ENCODE results near the gene PTOV1. TPM values are rescaled to one million over a fixed set of nuclear protein-coding genes. Genes with fewer than 3 reads are reported as not detected.

PTOV1 gene
- total RNA-seq, 1 experiment from 2014 or later, result 296 TPM

DNA sequence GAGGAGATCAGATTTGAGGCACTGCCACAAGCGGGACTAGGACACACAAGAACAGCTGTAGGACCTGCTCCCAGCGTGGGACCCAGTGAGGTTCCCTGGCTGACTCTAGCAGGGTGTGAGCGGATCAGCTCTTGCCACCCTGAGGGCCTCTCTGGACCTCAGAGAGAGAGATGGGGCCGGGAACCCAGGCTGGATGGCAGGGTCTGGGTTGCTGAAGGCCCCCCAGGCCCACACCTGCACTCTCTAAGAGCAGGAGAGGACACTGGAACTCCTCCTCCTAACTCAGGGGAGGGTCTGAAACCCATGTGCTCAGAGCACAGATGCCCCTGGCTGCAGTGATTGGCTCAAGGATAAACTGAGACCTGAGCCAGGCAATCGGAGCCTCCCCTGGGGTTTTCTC is 59.2 kb downstream of the PTOV1 start:
- Mint-ChIP-seq H3K4me1 (peaks cover 20% of the 10 kb centered on the region), H3K9me3 (peaks cover 1% of the 10 kb centered on the region), H3K27me3 (ENCODE audit: low read depth) (no peaks in the 10 kb centered on the region), H3K4me3 (no peak overlapping the region), H3K36me3 (peaks cover 67% of the 10 kb centered on the region), H3K27ac (peak overlapping the region; percentile 65; the same call in 1 of the 2 replicates)
- CTCF ChIA-PET, result interaction anchor here (0.5 kb wide), 1 partner anchor 78 kb away, joined by 3 read pairs; no protein-coding TSS in a partner anchor
- no peak for ATAC-seq
- DNase-seq (ENCODE audit: low spot score), result no peak
- POLR2A ChIA-PET, result interaction anchor here (1.3 kb wide), 1 partner anchor 20 kb away, joined by 4 read pairs; no protein-coding TSS in a partner anchor
- TF ChIP-seq, protein P1, sequence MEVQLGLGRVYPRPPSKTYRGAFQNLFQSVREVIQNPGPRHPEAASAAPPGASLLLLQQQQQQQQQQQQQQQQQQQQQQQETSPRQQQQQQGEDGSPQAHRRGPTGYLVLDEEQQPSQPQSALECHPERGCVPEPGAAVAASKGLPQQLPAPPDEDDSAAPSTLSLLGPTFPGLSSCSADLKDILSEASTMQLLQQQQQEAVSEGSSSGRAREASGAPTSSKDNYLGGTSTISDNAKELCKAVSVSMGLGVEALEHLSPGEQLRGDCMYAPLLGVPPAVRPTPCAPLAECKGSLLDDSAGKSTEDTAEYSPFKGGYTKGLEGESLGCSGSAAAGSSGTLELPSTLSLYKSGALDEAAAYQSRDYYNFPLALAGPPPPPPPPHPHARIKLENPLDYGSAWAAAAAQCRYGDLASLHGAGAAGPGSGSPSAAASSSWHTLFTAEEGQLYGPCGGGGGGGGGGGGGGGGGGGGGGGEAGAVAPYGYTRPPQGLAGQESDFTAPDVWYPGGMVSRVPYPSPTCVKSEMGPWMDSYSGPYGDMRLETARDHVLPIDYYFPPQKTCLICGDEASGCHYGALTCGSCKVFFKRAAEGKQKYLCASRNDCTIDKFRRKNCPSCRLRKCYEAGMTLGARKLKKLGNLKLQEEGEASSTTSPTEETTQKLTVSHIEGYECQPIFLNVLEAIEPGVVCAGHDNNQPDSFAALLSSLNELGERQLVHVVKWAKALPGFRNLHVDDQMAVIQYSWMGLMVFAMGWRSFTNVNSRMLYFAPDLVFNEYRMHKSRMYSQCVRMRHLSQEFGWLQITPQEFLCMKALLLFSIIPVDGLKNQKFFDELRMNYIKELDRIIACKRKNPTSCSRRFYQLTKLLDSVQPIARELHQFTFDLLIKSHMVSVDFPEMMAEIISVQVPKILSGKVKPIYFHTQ (CRISPR knock-in tag; IDR thresholded peaks at IDR 0.05), result no peak
- no peak for TF ChIP-seq MAX (CRISPR knock-in tag; IDR thresholded peaks at IDR 0.05)

Small RNAs within 50 kb of the gene (microRNA-seq; reads per million reads assigned to microRNA genes)
- gene MIR4749 (ENCODE audit: borderline number of aligned reads) (2.1 reads per million), gene MIR4750 (ENCODE audit: borderline number of aligned reads) (2.8 reads per million), gene MIR6800 (ENCODE audit: borderline number of aligned reads) (not detected)

Other genes with a start within 250 kb of the PTOV1 start
- gene RRAS, start 211.0 kb upstream of the PTOV1 start, total RNA-seq (2021), result 11.4 to 17.9 TPM (median 15.7 TPM) in 3 replicates
- gene SCAF1, start 208.9 kb upstream of the PTOV1 start, total RNA-seq (2021), result 103 to 109 TPM (median 105 TPM) in 3 replicates
- 149 to 165 TPM (median 154 TPM) in 3 replicates for gene IRF3, start 185.3 kb upstream of the PTOV1 start, total RNA-seq (2021)
- 139 to 146 TPM (median 140 TPM) in 3 replicates for gene BCL2L12, start 185.2 kb upstream of the PTOV1 start, total RNA-seq (2021)
- gene PRMT1, start 173.9 kb upstream of the PTOV1 start, total RNA-seq (2021), result 500 to 527 TPM (median 518 TPM) in 3 replicates
- gene ADM5, start 161.6 kb upstream of the PTOV1 start, total RNA-seq (2021), result 5.9 to 6.7 TPM (median 6.2 TPM) in 3 replicates
- gene CPT1C, start 160.0 kb upstream of the PTOV1 start, total RNA-seq (2021), result 74.6 to 89.5 TPM (median 85.4 TPM) in 3 replicates
- 0.30 to 0.55 TPM (median 0.48 TPM) in 3 replicates for gene TSKS, start 87.9 kb upstream of the PTOV1 start, total RNA-seq (2021)
- 119 to 127 TPM (median 120 TPM) in 3 replicates for gene AP2A1, start 84.2 kb upstream of the PTOV1 start, total RNA-seq (2021)
- gene FUZ, start 37.9 kb upstream of the PTOV1 start, total RNA-seq (2021), result 35.1 to 36.3 TPM (median 35.7 TPM) in 3 replicates
- 80.2 to 81.2 TPM (median 81.2 TPM) in 3 replicates for gene MED25, start 32.9 kb upstream of the PTOV1 start, total RNA-seq (2021)
- 133 to 146 TPM (median 142 TPM) in 3 replicates for gene PNKP, start 16.4 kb downstream of the PTOV1 start, total RNA-seq (2021)
- 41.9 to 47.8 TPM (median 46.5 TPM) in 3 replicates for gene AKT1S1, start 26.2 kb downstream of the PTOV1 start, total RNA-seq (2021)
- gene TBC1D17, start 26.5 kb downstream of the PTOV1 start, total RNA-seq (2021), result 44.4 to 52.8 TPM (median 46.7 TPM) in 3 replicates
- gene IL4I1, start 45.7 kb downstream of the PTOV1 start, total RNA-seq (2021), result 0.83 to 1.4 TPM (median 0.99 TPM) in 3 replicates
- gene ATF5, start 78.0 kb downstream of the PTOV1 start, total RNA-seq (2021), result 9.0 to 10.8 TPM (median 10.8 TPM) in 3 replicates
- gene NUP62, start 78.3 kb downstream of the PTOV1 start, total RNA-seq (2021), result 87.1 to 91.4 TPM (median 90.3 TPM) in 3 replicates
- gene SIGLEC11, start 110.0 kb downstream of the PTOV1 start, total RNA-seq (2021), result not detected in 3 replicates
- 33.4 to 39.2 TPM (median 39.1 TPM) in 3 replicates for gene VRK3, start 174.2 kb downstream of the PTOV1 start, total RNA-seq (2021)
- gene ZNF473, start 174.8 kb downstream of the PTOV1 start, total RNA-seq (2021), result 7.9 to 10.0 TPM (median 8.5 TPM) in 3 replicates

All from WTC11 (cell line).